Small intestine (tissue), 16 donors: ENCODE measurements around the gene PDE6B. TPM values are rescaled to one million over a fixed set of nuclear protein-coding genes. Genes with fewer than 3 reads are reported as not detected.

ENCODE experiments used
- DNase-seq, 2 donors: peaks; one replicate each; pipeline versions ENCODE4 v3.0.0 to v3.0.0-alpha.2; 2013
- FAIRE-seq: peaks from 2 replicates; lab custom pipeline; 2012; peaks lifted over from hg19 to GRCh38; lab: Jason Lieb, UNC
- H3K27ac ChIP-seq, 3 donors: one replicate each; pipeline ENCODE4 v1.5.1; 2013; ENCODE audit warnings: low read length in 2 of 3, mild to moderate bottlenecking in 2 of 3, control low read depth in 1 of 3, inconsistent platforms in 1 of 3, low read depth in 1 of 3, moderate library complexity in 1 of 3
- H3K27me3 ChIP-seq, 3 donors: one replicate each; pipeline ENCODE4 v1.6.1; 2013; ENCODE audit warnings: low read length in 3 of 3, inconsistent platforms in 1 of 3; ENCODE audit not compliant: control insufficient read depth in 3 of 3, insufficient read depth in 3 of 3
- H3K36me3 ChIP-seq, 3 donors: one replicate each; pipeline ENCODE4 v1.6.1; 2013; ENCODE audit warnings: low read length in 3 of 3, inconsistent platforms in 1 of 3, low read depth in 1 of 3, mild to moderate bottlenecking in 1 of 3, moderate library complexity in 1 of 3; ENCODE audit not compliant: control insufficient read depth in 3 of 3, insufficient read depth in 2 of 3
- H3K4me1 ChIP-seq, 3 donors: one replicate each; pipeline ENCODE4 v1.6.1; 2013; ENCODE audit warnings: low read length in 2 of 3, inconsistent platforms in 1 of 3, low read depth in 1 of 3, mild to moderate bottlenecking in 1 of 3, moderate library complexity in 1 of 3; ENCODE audit not compliant: control insufficient read depth in 3 of 3, insufficient read depth in 2 of 3
- H3K4me3 ChIP-seq, 3 donors: one replicate each; pipeline ENCODE4 v1.5.1; 2013; ENCODE audit warnings: low read length in 3 of 3, control low read depth in 1 of 3, inconsistent platforms in 1 of 3, low read depth in 1 of 3, mild to moderate bottlenecking in 1 of 3, moderate library complexity in 1 of 3
- H3K9me3 ChIP-seq, 2 donors: one replicate each; pipeline ENCODE4 v1.6.1; 2013; ENCODE audit warnings: low read depth in 1 of 2, low read length in 1 of 2; ENCODE audit not compliant: control insufficient read depth in 2 of 2, insufficient read depth in 1 of 2
- whole genome bisulfite sequencing, 3 donors: extraction: QIAGEN DNeasy Blood & Tissue Kit; methylation state at CpG; one replicate each; pipeline ENCODE4 v1.1.7; 2013; 5-methylcytosine and 5-hydroxymethylcytosine counted together
- long read RNA-seq, 10 donors: transcript quantifications; one replicate each; lab custom pipeline, GENCODE V29; 2026
- polyA plus RNA-seq, 4 donors: library from polyadenylated mRNA; stranded (reverse) in 3 of 4; unstranded in 1 of 4; fragments of 200-250 nt in 3 of 4; fragments of 120-200 nt in 1 of 4; gene quantifications; one replicate each; pipeline versions ENCODE4 v1.2.1 to v1.2.3, GENCODE V29; 2013
- donor health status: healthy with polysubstance abuse.
- donor health status: control.
- donor health status: control.
- donor health status: Bipolar disorder and iron deficiency.
- donor health status: healthy.

The PDE6B gene
- polyA plus RNA-seq: 10 to 100 TPM in 1 of 4 donors, 1 to 10 TPM in 1, not detected in 2; 1.8 to 35.2 TPM
- long read RNA-seq, donor 1: 0 reads
- long read RNA-seq, donor 2, partial matches to known transcripts: 0 of 1 reads
- long read RNA-seq, donor 2, other reads (novel, unspliced or antisense): 0 of 1 reads
- long read RNA-seq, donor 3, partial matches to known transcripts: 15 of 15 reads
- long read RNA-seq, donor 3, other reads (novel, unspliced or antisense): 0 of 15 reads
- long read RNA-seq, donor 4: 0 reads
- long read RNA-seq, donor 5: 0 reads
- long read RNA-seq, donor 6: 0 reads
- long read RNA-seq, donor 7: 0 reads
- long read RNA-seq, donor 8: 0 reads
- long read RNA-seq, donor 9: 0 reads
- long read RNA-seq, donor 10: 0 reads

DNA sequence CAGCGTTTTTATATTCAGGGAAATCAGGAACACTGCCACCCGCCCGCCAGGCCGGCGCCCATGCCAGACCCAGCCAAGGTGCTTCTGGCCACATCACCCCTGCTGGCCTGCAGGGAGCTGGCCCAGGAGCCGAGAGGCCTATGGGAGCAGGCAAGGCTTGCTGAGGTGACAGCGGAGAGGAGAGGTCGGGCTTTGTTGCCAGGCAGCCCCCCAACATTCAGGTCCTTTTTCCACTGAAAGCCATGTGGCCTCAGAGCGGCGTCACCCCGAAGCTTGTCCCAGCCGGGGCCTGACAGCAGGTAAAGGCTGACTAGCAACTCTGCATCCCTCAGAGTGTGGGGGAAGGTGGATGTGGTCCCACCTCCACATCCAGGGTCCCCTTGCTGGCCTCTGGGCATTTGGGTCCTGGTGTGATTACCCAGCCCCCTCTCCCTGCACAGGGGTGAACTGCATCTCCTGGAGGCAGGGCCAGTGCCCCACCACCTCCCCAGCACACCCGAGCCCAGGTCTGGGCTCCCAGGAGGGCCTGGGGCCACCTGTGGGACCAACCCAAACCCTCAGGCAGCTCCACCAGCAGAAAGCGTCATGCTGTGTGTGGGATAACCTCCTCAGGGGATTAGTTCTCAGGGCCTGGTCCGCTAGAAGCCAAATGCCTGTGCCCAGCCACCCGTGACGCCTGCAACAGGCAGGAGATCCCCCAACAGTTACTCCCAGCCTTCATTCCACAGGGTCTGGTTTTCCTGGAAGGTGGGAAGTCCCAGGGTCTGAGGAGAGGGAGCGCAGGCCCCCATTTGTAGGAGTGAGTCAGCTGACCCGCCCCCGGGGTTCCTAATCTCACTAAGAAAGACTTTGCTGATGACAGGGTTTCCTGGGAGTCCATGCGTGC is at the start of gene PDE6B:
PDE6B (plus strand) TSS at position 869 of the 886 bp plus-strand sequence. CDS start 54 bp downstream, outside the sequence.
- Histone ChIP-seq H3K36me3 (no peaks in the 10 kb centered on the region), H3K27me3 (peaks cover 0 to 2% (median 0%) of the 10 kb centered on the region in 3 donors), H3K4me3 (no peak within 1 kb of the TSS), H3K4me1 (no peaks in the 10 kb centered on the region), H3K9me3 (no peaks in the 10 kb centered on the region), H3K27ac (no peak within 1 kb of the TSS)
- no peak for DNase-seq
- no peak for FAIRE-seq
- 76 to 80% (median 79%) methylated on average over 21 of the region's 21 CpGs for WGBS, 3 donors

DNA sequence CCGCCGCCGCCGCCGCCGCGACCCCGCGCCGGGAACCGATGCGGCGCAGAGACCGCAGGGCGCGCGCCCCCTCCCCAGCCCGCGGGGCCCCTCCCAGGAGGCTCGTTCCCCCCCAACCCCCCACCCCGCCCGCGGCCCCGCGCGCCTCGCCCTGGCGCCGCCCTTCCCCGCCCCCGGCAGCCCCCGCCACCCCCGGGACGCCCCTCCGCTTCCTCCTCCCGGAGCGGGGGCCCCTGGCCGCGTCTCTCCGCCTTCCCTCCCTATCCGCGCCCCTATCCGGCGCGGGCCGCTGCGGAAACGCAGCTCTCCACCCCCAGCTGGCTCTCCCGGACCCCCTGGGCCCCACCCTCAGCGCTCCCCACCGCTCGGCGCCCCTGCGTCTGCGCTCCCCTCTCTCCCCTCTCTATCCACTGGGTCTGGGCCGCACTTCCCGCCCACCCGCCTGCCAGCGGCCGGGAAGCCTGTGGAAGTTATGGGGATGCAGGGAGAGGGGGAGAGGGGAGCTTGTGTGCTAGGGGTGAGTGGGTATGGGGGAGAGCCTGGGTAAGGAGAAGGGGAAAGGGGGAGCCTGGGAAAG is 49.0 kb upstream of the PDE6B start, which contains the start of gene TMEM271:
TMEM271 (minus strand) TSS at position 51 of the 577 bp plus-strand sequence. CDS start 233 bp downstream, outside the sequence.
- Histone ChIP-seq H3K27me3 (peaks cover 27 to 57% (median 52%) of the 10 kb centered on the region in 3 donors), H3K36me3 (no peaks in the 10 kb centered on the region), H3K4me3 (peak within 1 kb of the TSS in 1 of 3 donors; percentile 6), H3K4me1 (no peaks in the 10 kb centered on the region), H3K9me3 (no peaks in the 10 kb centered on the region), H3K27ac (no peak within 1 kb of the TSS)
- 3 to 7% (median 6%) methylated on average over 5 to 60 of the region's 60 CpGs for WGBS, 3 donors
- DNase-seq: no peak
- no peak for FAIRE-seq

DNA sequence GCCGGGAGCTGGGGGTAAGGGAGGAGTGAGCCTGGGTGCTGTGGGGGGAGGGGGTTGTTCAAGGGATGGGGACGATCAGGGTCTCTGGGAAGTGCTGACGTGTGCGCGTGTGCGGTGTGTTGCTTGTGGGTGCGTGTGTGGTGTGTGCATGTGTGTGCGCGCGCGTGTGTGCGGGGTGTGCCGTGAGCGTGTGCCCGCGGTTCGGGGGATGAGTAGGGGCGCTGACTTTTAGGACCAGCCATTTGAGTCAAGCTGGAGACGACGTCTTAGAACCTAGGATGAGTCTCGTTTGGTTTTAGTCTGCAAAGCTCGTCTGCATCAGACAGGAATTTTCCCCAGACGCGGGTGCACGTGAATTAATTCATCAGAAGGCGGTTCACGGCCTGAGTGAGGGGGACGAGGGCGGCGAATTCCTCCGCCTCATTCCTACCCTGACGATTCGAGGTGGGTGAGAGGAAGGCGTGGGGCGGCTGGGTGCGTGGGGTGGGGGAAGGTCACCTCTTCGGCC is 48.3 kb upstream of the PDE6B start:
- no peak for FAIRE-seq
- H3K36me3 ChIP-seq: no peaks in the 10 kb centered on the region
- no peak overlapping the region for H3K27ac ChIP-seq
- H3K4me3 ChIP-seq: no peak overlapping the region
- no peaks in the 10 kb centered on the region for H3K9me3 ChIP-seq
- peak in 1 of 2 donors; percentile 6 for DNase-seq
- WGBS, 3 donors: 2 to 4% (median 3%) methylated on average over 29 to 37 of the region's 37 CpGs
- H3K27me3 ChIP-seq: peaks cover 27 to 57% (median 51%) of the 10 kb centered on the region in 3 donors
- no peaks in the 10 kb centered on the region for H3K4me1 ChIP-seq

DNA sequence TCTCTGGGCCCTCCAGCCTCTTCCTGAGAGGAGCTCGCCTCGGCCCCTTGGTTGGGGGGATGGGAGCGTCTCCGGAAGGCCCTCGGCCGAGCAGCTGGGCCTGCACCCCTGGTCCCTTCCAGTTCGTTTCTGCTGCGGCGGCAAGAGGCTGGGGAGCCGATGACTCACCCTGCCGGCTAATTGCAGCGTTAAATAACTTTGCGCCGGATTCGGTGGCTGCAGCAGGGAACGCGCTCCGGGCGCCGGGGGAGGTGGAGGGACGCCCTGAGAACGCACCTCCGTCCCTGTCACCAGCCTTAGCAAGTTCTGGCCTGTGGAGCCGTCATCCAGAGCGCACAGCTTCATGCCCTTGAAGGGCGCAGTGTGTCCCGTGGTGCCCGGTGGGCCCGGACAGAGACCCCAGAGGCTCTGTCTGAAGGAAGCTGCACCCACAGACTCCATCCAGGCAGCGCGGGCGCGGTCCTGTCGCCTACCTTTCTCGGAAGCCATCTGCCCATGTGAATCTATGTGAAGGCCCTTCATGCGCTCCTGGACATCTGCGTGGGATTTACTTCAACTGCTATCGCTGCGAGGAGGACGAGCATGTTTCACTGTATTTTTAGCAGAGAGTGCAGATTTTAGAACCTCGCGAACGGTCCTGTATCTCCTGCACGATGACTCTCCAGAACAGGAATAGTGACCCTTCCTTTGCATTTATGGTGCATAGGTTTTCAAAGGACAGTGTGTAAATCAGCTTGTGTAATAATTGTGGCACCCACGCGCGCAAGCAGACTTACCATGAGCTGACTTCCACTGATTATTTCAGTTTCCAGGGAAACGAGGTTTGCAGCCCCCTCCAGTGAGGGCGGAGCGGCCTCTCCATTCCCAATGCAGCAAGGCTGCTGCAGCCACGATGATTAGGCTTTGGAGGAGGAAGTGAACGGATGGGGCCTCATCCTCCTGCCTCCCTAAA is 47.6 kb upstream of the PDE6B start:
- Histone ChIP-seq H3K4me3 (no peak overlapping the region), H3K36me3 (no peaks in the 10 kb centered on the region), H3K9me3 (no peaks in the 10 kb centered on the region), H3K27me3 (peaks cover 27 to 54% (median 46%) of the 10 kb centered on the region in 3 donors), H3K4me1 (no peaks in the 10 kb centered on the region), H3K27ac (no peak overlapping the region)
- FAIRE-seq (no peak), DNase-seq (peak; percentile 18 to 47)
- 3 to 7% (median 5%) methylated on average over 43 to 52 of the region's 52 CpGs for WGBS, 3 donors

DNA sequence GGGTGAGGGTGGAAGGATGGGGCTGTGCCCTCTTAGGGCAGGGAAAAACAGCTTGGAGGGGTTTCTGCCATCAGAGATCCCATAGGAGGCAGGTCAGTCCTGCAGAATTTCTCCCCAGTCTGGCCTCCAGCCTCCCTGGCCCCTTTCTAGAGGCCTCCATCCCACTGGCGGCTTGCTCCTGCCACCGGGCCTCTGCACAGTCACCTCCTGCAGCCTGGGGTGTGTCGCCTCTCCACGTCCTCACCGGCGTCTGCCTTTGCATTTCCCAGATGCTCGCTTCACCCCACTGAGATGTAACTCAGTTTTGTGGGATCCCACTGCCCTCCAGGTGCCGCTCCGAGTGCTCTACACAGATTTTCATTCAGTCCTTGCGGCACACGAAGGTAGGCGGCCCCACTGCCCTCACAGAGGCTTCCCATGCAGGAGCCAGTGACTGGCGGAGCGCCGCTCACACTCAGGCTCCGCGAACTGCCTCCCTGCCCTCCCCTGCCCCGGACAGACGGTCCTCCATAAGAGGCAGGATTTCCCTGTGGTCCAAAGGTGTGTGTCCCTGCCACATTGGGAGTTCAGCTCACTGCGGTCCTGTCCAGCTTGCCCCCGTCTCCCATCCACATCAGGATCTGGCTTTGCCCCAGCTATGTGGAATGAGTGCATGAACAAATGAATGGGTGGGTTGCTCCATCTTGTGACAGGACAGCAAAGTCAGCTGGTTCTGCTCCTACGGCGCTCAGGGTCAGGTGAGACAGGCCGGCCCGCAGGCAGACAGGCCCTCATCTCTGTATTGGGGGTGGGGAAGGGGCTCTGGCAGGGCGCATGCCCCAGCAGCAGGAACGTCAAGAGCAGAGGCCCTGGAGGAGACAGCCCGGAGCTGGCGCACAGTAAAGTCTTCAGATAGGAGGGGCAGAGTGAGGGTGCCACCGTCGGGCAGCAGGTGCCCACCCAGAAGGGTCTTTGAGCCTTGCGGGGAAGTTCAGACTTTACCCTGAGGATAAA is 46.6 kb upstream of the PDE6B start:
- DNase-seq (no peak), FAIRE-seq (no peak)
- Histone ChIP-seq H3K9me3 (no peaks in the 10 kb centered on the region), H3K27me3 (peaks cover 27 to 45% (median 39%) of the 10 kb centered on the region in 3 donors), H3K27ac (no peak overlapping the region), H3K4me3 (no peak overlapping the region), H3K36me3 (no peaks in the 10 kb centered on the region), H3K4me1 (no peaks in the 10 kb centered on the region)
- 20 to 35% (median 29%) methylated on average over 30 to 32 of the region's 32 CpGs for WGBS, 3 donors

DNA sequence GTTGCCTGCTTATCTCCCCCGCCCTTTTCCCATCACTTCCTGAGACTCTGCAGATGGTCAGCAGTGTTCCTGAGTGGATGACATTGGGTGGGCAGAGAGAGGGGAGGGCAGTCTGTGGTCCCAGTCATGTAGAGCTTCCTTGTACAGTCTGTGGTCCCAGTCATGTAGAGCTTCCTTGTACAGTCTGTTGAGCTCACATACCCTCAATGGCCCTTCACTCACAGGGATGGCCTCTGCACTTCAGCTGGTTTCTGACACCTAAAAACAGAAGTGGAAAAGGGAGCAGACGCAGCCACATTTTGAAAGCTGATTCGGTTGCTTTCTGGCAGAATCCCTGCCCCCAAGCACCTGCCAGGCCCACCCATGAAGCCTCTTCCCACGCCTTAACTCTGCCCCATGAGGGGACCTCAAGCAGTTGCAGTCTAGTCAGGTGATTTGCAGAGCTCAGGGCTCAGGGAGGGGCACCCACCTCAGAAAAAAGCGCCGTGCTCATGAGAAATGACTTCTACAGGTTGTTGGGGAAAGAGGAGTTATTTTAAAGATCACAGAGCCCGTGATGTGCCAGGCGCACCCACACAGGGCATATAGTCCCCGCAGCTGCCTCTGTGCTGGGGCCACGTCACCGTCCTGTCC is 45.7 kb upstream of the PDE6B start:
- Histone ChIP-seq H3K4me3 (no peak overlapping the region), H3K27me3 (peaks cover 25 to 39% (median 36%) of the 10 kb centered on the region in 3 donors), H3K27ac (no peak overlapping the region), H3K4me1 (no peaks in the 10 kb centered on the region), H3K36me3 (no peaks in the 10 kb centered on the region), H3K9me3 (no peaks in the 10 kb centered on the region)
- DNase-seq (no peak), FAIRE-seq (no peak)
- 33 to 35% (median 34%) methylated on average over 11 of the region's 11 CpGs for WGBS, 3 donors
